GM18870 (cell line): ENCODE measurements around the gene DDX6.
A peak's percentile ranks its signal among the peaks of the same experiment; 100 is the strongest.
"Not testable (repeated sequence)": the region's sequence is repeated elsewhere in the genome, so short reads cannot be mapped to it uniquely, and the experiment has no call there.

ENCODE experiments used
- ATAC-seq: cut with Tn5 transposase; IDR thresholded peaks from one replicate; pipeline ENCODE4 v1.9.1; 2021; ENCODE audit warnings: moderate library complexity; ENCODE audit not compliant: unreplicated experiment

Gene DDX6

GRCh38 chr11:118791111-118791960 lies at the start of gene DDX6:
Gene DDX6 (minus strand): TSS chr11:118791164. CDS start chr11:118786251, 4,913 bp downstream.
- no peak for ATAC-seq

DNA sequence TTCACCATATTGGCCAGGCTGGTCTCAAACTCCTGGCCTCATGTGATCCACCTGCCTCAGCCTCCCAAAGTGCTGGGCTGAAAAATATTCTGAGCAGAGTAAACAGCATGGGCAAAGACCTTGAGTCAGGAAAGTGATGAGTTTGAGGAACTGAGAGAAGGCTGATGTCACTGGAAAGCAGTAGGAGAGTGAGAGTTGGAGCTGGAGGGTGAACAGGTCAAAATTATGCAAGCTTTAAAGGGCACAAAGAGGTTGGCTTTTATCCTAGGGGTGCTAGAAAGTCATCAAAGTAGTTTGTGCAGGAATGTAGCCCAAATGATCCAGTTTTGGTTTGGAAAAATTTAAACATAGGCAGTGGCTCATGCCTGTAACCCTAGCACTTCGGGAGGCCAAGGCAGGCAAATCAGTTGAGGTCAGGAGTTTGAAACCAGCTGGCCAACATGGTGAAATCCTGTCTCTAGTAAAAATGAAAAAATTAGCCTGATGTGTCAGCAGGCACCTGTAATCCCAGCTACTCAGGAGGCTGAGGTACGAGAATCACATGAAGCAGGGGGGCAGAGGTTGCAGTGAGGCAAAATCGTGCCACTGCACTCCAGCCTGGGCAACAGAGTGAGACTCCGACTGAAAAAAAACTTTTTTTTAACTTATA lies 48.1 kb upstream of the DDX6 start:
- peak; percentile 61 for ATAC-seq

DNA sequence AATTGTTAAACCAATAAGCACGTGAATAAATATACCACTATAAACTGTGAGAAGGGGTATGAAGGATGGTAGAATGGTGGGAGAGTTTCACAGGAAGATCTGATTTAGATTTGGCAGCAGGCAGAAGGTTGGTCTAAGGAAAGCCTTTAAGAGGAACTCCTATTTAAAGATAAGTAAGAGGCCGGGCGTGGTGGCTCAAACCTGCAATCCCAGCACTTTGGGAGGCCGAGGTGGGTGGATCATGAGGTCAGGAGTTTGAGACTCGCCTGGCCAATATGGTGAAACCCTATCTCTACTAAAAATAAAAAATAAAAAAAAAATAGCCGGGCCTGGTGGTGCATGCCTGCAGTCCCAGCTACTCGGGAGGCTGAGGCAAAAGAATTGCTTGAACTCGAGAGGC lies 46.9 kb upstream of the DDX6 start:
- ATAC-seq: no peak

GRCh38 chr11:118834427-118835028 lies 43.6 kb upstream of the DDX6 start:
- ATAC-seq: no peak

DNA sequence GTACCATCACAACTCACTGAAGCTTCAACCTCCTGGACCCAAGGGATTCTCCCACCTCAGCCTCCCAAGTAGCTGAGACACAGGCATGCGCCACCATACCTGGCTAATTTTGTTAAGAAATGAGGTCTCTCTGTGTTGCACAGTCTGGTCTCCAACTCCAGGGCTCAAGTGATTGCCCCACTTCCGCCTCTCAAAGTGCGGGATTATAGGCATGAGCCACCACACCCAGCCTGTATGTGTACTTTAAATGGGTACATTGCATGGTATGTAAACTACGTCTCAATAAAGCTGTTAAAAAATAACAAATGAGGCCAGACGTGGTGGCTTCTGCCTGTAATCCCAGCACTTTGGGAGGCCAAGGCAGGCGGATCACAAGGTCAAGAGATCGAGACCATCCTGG lies 36.2 kb upstream of the DDX6 start:
- ATAC-seq: no peak

- not testable (repeated sequence) for ATAC-seq
These were observed 32.1 kb upstream of the DDX6 start for GRCh38 chr11:118822936-118823510.

DNA sequence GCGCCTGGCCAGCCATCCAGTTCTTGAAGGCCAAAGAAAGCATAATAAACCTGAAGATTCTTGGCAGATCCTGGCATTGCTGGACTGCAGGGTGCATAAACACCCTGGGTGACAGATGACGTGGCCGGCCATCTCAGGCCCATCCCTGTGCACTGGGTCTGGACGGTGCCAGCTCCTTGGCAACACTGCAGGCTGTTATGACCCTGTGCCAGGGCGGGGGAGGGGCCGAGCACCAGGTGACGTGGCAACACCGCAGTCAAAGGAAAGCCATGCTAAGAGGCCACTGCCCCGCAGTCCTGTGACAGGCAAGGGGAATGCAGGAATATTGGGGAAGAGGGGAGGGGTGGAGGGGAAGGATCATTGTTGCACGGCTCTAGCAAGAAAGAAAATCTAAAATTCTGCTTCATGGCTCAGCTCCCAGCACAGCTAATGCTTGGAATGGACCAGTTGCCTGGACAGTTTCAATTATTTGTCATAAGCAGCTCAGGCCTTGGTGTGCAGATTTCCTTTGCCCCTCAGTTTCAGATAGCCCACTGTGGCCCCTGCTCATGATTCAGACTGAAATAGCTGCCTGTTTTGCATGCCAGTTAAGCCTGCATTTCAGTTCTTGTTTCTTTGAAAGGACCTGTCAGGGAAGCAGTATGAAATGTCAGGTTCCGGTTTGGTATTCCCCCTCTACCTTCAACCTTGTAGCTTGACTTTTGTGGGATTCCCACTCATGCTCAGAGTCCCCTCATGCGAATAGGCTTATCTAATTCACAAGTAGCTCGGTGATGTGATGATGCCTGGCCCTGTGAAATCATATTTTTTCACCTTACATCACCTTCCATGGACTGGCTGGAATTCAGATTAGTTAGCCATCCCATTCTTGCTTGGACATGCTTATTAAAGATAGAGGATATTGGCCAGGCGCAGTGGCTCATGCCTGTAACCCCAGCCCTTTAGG lies 29.7 kb upstream of the DDX6 start:
- ATAC-seq: peak; percentile 91

- ATAC-seq: not testable (repeated sequence)
These were observed 29.0 kb upstream of the DDX6 start for GRCh38 chr11:118820025-118820379.

GRCh38 chr11:118819334-118820024 lies 28.5 kb upstream of the DDX6 start:
- no peak for ATAC-seq

DNA sequence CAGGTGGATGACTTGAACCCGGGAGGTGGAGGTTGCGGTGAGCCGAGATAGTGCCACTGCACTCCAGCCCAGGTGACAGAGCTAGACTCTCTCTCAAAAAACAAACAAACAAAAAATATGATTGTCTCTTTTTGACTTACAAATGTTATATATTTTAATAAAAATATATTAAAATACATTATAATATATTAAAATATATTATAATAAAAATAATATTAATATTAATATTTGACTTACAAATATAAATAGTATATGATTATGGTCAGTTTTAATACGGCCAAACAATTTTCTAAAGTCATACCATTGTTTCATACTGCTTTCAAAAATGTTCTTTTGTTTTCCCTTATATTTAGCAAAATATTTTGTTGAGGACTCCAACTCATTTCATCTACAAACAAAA lies 27.2 kb upstream of the DDX6 start:
- no peak for ATAC-seq

GRCh38 chr11:118813551-118813950 lies 22.6 kb upstream of the DDX6 start:
- ATAC-seq: no peak

DNA sequence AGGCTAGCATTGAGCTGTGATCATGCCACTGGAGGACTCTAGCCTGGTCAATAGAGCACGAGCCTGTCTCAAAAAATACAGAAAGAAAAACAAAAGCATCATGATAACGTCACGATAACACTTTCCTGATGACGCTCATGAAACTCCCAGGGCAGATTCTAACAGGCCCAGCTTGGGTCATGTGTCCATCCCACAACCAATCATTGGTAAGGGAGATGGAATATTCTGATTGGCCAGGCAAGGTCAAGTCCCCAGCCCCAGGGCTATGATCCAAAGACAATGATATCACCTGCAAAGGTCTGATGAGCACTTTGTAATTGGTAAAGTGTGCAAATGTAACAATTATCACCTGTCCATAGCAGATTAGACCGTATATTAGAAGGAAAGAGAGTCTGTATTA lies 21.5 kb upstream of the DDX6 start:
- no peak for ATAC-seq

GRCh38 chr11:118807800-118808778 lies 17.1 kb upstream of the DDX6 start:
- no peak for ATAC-seq

- ATAC-seq: no peak
These were observed 15.4 kb upstream of the DDX6 start for GRCh38 chr11:118806400-118806799.

GRCh38 chr11:118804094-118804493 lies 13.1 kb upstream of the DDX6 start:
- no peak for ATAC-seq

GRCh38 chr11:118799372-118799771 lies 8.4 kb upstream of the DDX6 start:
- ATAC-seq: no peak

- ATAC-seq: no peak
These were observed 6.5 kb upstream of the DDX6 start for GRCh38 chr11:118797510-118797909.

DNA sequence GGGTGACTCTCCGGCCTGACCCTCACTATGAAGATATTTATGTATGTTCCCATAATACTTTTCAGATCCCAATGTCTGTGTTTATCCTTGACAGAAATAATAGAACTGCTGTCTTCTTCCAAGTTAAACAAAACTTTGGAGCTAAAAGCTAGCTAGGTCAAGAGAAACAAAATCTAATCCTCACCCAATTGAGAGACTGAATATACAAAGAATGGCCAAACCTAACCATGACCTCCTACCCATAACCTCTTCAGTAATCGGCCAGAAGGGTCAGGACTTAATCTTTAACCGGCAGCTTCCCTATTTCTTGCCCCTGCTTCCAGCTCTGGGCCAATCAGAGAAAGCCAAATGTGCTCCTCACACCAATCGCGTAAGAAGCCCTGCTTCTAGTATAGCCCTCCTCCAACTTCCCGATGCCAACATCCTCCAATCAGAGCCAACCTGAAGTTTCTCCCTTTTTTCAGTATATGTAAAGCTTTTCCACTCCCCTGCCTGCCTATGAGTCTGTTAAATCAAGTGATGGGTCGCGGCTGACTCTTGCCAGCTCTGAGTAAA lies 1.7 kb upstream of the DDX6 start:
- ATAC-seq: peak; percentile 74
